DMS153 treated with DMSO at 0.1 percent for 48 hours (cell line): ENCODE data around the gene HMGXB3.
A peak's percentile ranks its signal among the peaks of the same experiment; 100 is the strongest.

Experiments
- DNase-seq: peaks from one replicate; lab custom pipeline; 2025; ENCODE audit not compliant: unreplicated experiment; lab: John Stamatoyannopoulos, UW

Gene HMGXB3

GRCh38 chr5:150000256-150000989, at the start of gene HMGXB3, which contains the start of gene TIGD6:
Gene HMGXB3, plus strand, starts transcription at chr5:150000739. Its CDS starts 4,114 bp downstream, at chr5:150004853.
Gene TIGD6, minus strand, starts transcription at chr5:150000654. Its CDS starts 4,306 bp downstream, at chr5:149996348.
- DNase-seq = peak; percentile 57

- no peak for DNase-seq
Measured at GRCh38 chr5:149951138-149951749, 49.3 kb upstream of the HMGXB3 start.

GRCh38 chr5:149953436-149954121, 47.0 kb upstream of the HMGXB3 start:
- DNase-seq = no peak

- no peak for DNase-seq
Measured at GRCh38 chr5:149954798-149955197, 45.7 kb upstream of the HMGXB3 start.

GRCh38 chr5:149956685-149957084, 43.9 kb upstream of the HMGXB3 start:
- DNase-seq = no peak

- no peak for DNase-seq
Measured at GRCh38 chr5:149957855-149958254, 42.7 kb upstream of the HMGXB3 start.

- no peak for DNase-seq
Measured at GRCh38 chr5:149959406-149960236, 40.9 kb upstream of the HMGXB3 start.

GRCh38 chr5:149960272-149961185, 40.0 kb upstream of the HMGXB3 start, which contains the start of gene SLC26A2:
Gene SLC26A2, plus strand, starts transcription at chr5:149960758. Its CDS starts 16,895 bp downstream, at chr5:149977653.
- DNase-seq = peak; percentile 76

- DNase-seq = no peak
Measured at GRCh38 chr5:149961186-149961685, 39.3 kb upstream of the HMGXB3 start.

GRCh38 chr5:149961957-149962409, 38.6 kb upstream of the HMGXB3 start:
- no peak for DNase-seq

- DNase-seq = no peak
Measured at GRCh38 chr5:149962601-149963300, 37.8 kb upstream of the HMGXB3 start.

GRCh38 chr5:149963729-149964128, 36.8 kb upstream of the HMGXB3 start:
- no peak for DNase-seq

- DNase-seq = no peak
Measured at GRCh38 chr5:149966946-149967345, 33.6 kb upstream of the HMGXB3 start.

- DNase-seq = no peak
Measured at GRCh38 chr5:149969181-149969930, 31.2 kb upstream of the HMGXB3 start.

GRCh38 chr5:149975409-149975808, 25.1 kb upstream of the HMGXB3 start:
- DNase-seq = no peak

GRCh38 chr5:149979896-149980295, 20.6 kb upstream of the HMGXB3 start:
- no peak for DNase-seq

GRCh38 chr5:149981206-149981605, 19.3 kb upstream of the HMGXB3 start:
- DNase-seq = no peak

GRCh38 chr5:149982505-149982904, 18.0 kb upstream of the HMGXB3 start:
- DNase-seq = no peak
